ENCODE data around the gene FBXO48.

FBXO48 gene

DNA sequence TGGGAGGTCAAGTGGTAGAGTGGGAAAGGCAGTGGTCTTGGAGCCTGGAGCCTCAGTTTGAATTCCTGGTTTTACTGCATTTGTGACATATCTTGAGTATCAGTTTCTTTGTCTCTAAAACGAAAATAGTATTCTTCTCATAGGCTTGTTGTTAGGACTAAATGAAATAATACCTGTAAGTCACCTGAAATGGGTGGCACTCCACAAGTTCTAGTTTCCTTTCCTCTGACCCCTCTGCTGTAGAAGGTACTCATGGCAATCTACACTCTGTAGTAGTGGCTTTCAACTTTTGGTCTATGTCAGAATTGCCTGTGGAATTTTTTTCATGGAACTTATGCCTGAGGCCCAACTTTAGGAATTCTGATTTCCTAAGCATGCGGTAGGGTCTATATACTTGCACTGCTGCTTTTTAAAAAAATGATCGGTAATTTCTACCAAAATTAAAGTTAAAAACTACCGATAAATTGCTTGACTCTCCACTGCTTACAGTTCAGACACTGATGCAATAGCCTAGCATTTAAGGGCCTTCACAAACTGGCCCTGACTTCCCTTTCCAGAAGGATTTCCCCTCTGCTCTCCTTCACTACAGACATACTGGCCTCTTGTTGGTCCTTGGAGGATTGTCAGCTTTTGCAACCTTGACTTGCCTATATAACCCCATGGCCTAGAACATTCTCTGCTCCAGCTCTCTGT, 54.8 kb downstream of the FBXO48 start:
- no peak for DNase-seq (ENCODE audit: low read depth in 2 of 2)

- no peak for DNase-seq (ENCODE audit: low read depth in 2 of 2)
Measured at GRCh38 chr2:68411397-68412126, 55.5 kb downstream of the FBXO48 start.

Measured in stimulated activated CD8-positive, alpha-beta memory T cell treated with anti-CD3 and anti-CD28 coated beads, Interleukin-15, amount 100 ng/mL, for 48 hours (primary cell).